ENCODE results near the gene DRAXIN.

The DRAXIN gene

GRCh38 chr1:11690397-11691301 is 861 bp upstream of the DRAXIN start:
- DNase-seq, result peak; percentile 26 to 37 (median 33)

GRCh38 chr1:11691928-11692711 is 610 bp downstream of the DRAXIN start:
- DNase-seq, result no peak

- DNase-seq, result peak; percentile 90 to 92 (median 90)
These were observed 1.6 kb downstream of the DRAXIN start for GRCh38 chr1:11693024-11693590.

DNA sequence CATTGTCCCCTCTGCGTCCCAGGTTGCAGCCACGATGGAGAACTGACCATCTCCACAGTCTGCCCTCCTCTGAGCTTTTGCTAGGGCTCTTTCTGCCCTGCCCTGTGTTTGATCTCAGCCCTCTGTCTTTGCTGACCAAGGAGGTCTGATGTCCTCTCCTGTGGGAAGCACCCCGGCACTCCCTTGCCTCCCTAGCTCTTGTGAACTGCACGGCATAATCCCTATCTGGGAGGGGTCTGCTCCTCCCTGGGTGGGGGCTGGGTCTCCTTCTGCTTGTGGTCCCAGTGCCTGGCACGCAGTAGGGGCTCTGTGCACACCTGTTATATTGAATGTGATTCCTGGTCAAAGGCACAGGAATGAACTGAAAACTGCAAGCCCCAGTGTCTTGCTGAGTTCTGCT is 2.4 kb downstream of the DRAXIN start:
- DNase-seq, result no peak

DNA sequence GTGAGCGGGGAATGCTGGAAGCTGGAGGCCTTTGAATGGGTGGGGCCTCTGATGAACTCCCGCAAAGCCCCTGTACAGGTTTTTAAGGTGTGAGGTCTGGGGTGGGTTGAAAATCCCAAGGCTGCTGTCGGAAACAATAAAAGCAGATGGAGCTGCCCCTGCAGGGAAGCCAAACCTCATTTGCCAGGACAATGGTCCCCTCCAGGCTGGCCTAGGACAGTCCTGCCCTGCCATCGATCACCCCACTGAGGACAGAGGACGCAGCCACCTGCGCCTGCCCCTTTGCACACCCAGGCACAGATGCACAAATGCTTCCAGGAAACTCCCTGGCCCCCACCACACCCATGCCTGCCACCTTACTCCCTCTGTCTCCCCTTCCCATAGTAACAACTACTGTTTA is 4.4 kb downstream of the DRAXIN start:
- no peak for DNase-seq

DNA sequence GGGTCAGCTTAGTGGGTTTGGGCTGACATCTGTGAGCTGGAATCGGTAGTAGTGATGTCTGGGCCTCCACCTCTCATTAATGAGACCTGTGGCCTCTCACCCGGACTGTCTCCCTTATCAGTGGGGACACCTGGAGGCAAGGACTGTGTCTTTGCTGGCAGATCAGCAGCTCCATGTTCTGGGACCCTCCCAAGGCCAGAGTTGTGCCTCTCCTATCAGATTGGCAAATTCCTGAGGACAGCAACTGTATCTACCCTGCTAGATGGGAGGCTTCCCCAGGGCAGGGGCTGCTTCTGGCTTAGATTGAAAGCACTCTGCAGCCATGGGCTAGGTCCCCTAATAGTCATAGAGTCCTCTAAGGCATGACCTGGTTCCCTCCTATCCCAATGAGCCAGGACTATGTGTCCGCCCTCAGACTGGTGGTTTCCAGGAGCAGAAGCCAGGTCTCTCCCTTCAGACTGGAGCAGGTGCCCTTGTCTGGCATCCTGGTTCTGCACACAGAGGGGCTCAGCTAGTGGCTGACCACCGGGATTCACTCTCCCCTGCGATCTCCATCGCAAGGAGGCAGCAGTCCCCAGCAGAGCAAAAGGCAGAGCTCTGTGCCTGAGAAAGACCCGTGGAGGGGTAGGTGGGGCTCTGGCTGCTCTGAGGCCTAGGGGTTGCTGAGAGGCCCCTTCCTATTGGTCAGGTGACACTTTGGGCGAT is 5.8 kb downstream of the DRAXIN start:
- no peak for DNase-seq

GRCh38 chr1:11697893-11698210 is 6.3 kb downstream of the DRAXIN start:
- DNase-seq, result no peak

DNA sequence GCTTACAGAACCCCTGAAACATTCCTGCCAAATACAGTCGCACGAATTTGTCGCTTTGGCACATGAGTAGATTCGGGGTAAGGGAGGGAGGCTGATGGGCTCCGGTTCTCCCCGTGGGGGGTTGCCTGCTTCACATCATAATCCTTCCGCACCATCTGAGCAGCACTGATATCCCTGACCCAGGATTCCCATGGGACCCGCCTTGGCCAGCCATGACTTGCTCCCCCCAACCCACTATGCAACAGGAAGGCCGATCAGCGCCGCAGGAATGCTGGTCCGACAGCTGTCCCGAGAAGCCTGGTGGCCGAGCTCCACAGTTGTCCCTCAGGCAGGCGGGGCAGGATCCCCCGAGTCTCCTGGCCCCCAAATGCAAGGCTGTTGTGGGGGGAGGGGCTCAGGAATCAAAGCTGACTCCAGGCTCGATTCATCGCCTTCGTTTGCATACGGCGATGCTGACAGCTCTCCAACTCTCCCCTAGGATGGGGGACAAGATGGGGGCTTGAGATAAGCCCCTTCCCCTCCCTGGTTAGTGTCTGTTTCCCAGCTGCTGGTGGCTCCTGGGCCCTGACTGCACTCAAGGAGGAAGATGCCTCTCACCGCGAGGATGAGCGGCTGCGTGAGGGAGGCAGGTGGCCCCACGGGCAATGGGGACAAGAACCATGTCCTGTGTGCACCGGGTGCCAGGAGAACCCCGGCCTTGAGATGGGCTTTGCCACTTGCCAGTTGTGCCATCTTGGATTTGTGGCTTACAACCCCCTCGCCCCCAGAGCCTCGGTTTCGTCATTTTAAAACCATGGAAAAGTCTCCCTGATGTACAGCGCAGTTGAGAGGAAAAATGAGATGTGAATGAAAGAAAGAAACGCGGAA is 9.3 kb downstream of the DRAXIN start:
- no peak for DNase-seq

GRCh38 chr1:11701551-11701961 is 10.0 kb downstream of the DRAXIN start:
- no peak for DNase-seq

DNA sequence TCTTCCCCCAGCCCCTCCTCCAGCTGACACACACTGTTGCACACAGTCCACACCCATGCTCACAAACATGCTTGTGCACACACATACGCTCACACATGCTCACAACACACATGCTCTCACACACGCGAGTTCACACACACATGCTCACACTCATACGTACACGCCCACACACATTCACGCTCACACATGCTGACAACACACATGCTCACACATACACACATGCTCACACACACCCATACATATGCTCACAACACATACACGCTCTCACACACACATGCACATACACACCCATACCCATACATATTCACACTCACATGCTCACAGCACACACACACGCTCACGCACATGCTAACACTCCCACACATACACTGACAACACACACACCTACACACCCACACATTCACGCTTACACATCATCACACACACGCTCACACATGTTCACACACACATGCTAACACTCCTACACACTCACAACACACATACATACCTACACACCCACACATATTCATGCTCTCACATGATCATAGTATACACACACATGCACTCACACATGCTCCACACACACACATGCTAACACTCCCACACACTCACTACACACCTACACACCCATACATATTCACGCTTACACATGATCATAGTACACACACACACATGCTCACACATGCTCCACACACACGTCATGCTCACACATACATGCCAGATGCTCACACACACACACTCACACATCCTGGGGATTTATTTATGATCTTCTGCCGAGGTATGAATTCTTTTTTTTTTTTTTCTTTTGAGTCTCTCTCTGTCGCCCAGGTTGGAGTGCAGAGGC is 10.7 kb downstream of the DRAXIN start:
- no peak for DNase-seq

DNA sequence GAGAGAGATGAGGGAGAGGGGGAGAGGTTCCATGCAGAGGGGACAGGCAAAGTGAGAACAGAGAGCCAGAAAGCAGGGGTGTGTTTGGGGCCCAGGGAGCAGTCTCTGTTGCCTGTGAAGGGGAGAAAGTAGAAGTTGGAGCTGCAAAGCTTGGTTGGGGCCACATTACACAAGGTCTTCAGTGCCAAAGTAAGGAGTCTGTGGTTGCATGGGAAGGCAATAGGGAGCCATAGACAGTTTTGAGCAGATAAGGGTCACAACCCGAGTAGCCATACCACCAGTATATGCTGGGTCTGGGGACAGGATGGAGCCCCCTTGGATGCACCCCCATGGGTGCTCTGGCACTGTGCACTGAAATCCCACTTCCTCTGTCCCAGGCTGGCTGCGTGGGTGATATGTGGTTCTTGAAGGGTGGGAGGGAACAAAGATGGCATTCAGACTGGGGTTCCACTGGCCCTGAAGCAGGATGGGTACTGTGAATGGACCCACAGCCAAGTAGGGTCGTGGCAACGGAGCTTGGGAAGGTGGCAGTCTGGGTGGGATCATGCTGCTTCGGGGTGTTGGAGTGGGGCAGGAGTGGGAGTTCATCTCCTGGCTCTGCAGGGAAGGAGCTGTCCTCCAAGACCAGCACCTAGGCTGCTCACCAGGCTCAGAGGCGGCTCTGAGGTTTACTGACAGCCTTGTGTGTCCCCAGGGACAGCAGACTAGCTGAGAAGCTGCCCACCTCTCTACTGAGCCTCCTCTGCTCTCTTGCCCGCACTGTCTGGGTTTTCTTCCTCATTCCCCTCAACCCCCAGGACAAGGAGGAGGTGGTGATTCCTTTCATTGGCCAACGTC is 12.1 kb downstream of the DRAXIN start:
- peak in 2 of 3 donors; percentile 28 to 35 for DNase-seq

DNA sequence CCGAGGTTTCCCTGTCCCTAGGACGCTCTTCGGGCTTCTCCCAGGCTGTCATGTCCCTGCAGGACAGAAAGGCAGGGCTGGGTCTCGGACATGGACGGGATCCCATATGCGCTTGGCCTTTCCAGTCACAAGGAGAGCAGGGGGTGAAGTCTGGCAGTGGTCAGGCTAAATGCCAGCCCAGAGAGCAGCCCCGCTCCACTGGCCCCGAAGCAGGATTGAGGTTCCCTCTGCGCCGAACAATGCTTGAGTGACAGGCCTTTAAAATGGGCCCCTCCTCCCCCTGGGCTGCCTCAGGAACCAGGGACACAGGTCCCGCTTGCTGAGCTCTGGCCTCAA is 12.7 kb downstream of the DRAXIN start:
- no peak for DNase-seq

DNA sequence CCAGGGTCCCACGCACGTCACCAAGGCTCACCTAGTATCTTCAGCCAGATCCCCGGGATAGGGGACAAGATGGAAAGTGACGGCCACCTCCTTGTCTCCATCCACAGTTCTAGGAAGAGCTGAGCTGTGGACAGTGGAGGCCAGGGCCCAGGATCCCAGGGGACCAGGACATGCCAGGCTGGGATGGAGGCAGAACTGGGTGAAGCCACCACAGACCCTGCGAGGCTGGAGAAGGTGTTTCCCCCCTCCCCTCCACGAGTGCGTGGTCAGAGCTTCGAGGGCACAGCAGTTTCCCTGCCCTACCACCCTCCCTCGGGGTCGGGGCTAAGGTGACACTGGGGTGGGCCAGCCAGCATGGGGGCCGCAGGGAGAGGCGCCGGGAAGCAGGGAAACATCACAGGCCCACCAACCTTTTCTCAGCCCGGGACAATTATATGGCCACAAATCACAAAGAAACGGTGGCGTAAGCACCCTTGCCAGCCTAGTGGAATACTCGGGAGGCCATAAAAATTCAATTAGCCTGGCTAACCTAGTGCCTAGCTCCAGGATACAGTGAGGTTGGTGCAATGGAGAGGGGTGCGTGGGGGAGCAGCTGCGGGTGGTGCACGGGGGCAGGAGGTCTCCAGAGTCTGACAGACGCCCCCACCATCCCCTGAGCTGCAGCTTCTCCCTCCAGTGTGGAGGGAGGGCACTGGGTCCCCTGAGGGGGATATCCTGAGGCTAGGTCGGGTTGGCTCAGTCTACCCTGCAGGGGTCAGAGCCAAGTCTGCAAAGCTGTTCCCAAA is 13.4 kb downstream of the DRAXIN start:
- no peak for DNase-seq

DNA sequence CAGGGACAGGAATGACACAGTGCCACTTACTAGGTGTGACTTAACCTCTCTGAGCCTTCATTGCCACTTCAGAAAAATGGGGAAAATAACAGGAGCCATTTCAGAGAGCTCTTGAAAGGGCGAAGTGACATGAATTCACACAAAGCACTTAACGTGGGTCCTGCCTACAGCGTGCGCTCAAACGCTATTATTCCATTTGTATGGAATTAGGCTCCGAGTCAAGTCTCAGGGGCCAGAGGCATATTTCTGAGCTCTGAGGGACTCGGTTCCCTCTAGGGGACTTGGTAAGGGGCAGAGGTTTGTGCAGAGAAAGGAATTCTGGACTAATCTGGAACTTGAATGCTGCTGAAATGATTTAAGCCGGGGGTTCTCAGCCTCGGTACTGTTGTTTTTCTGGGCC is 14.1 kb downstream of the DRAXIN start:
- no peak for DNase-seq

DNA sequence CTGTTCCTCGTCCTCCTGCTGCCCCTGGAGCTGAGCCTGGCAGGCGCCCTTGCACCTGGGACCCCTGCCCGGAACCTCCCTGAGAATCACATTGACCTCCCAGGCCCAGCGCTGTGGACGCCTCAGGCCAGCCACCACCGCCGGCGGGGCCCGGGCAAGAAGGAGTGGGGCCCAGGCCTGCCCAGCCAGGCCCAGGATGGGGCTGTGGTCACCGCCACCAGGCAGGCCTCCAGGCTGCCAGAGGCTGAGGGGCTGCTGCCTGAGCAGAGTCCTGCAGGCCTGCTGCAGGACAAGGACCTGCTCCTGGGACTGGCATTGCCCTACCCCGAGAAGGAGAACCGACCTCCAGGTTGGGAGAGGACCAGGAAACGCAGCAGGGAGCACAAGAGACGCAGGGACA is 14.8 kb downstream of the DRAXIN start:
- no peak for DNase-seq

DNA sequence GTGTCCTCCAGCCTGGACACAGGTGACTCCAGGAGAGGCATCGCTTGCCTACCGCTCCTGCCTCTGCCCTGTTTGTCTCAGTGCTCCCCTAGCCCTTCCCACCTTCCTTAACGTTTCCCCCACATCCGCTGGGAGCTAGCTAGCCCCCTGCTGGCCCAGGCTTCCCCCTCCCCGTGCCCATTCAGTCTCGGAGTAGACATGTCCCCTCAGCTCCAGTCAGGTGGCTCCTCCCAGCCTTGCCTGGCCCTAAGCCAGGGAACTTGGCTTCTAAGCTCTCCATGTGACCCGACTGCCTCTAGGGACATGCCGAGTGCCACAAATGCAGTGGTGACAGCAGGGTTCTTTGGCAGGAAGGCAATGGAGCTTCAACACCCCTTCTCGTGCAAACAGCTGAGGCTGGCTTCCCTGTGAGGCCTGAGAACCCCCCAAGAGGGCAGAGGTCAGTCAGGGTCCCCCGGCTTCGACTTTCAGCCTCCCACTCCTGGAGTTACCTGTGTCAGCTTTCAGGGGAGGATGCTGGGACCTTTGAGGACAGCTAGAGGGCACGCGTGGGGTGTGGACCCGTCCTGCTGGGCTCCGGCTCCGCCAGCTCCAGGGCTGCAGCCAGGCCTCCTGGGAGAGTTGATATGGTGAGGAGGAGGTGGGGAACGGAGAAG is 16.2 kb downstream of the DRAXIN start:
- peak in 1 of 3 donors; percentile 36 for DNase-seq

GRCh38 chr1:11708554-11709350 is 17.2 kb downstream of the DRAXIN start:
- DNase-seq, result peak; percentile 71 to 77 (median 75)

DNA sequence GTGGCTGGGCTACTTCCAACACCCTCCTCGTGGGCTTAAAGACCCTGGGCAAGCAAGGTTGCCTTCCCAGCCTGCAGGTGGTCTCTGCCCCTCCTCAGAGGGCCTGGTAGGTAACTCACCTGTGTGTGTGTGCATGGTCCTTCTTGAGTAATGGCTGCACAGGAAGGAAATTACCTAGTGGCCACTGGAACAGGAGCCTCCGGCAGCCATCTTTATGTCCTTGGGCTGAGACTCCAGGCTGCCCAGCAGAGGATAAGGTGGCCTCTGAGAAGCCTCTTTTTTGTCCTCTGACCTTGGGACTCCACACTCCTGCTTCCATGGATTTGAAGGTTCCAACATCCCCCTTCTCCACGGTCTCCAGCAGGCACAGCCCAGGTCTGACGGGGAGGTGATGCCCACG is 20.0 kb downstream of the DRAXIN start:
- no peak for DNase-seq
